NCI-H2227 treated with DMSO at 0.1 percent for 48 hours (cell line): ENCODE results near the gene JSRP1.

ENCODE experiments used
- DNase-seq: peaks from one replicate; lab custom pipeline; 2025; lab: John Stamatoyannopoulos, UW

Gene JSRP1

GRCh38 chr19:2216361-2217225 is 39.6 kb downstream of the JSRP1 start:
- no peak for DNase-seq

- DNase-seq: no peak
Measured at GRCh38 chr19:2215281-2215751, 40.9 kb downstream of the JSRP1 start.

- DNase-seq: no peak
Measured at GRCh38 chr19:2214251-2214650, 42.0 kb downstream of the JSRP1 start.

- no peak for DNase-seq
Measured at GRCh38 chr19:2213799-2214198, 42.4 kb downstream of the JSRP1 start.

- DNase-seq: no peak
Measured at GRCh38 chr19:2212861-2213711, 43.1 kb downstream of the JSRP1 start.

GRCh38 chr19:2210987-2211740 is 45.1 kb downstream of the JSRP1 start:
- no peak for DNase-seq

- no peak for DNase-seq
Measured at GRCh38 chr19:2210206-2210605, 46.0 kb downstream of the JSRP1 start.

- DNase-seq: no peak
Measured at GRCh38 chr19:2209408-2209807, 46.8 kb downstream of the JSRP1 start.

- no peak for DNase-seq
Measured at GRCh38 chr19:2208975-2209374, 47.2 kb downstream of the JSRP1 start.

- peak; percentile 35 for DNase-seq
Measured at GRCh38 chr19:2207991-2208860, 48.0 kb downstream of the JSRP1 start.

- DNase-seq: no peak
Measured at GRCh38 chr19:2207008-2207407, 49.2 kb downstream of the JSRP1 start.

- DNase-seq: no peak
Measured at GRCh38 chr19:2202366-2202765, 53.9 kb downstream of the JSRP1 start.
